Amniotic stem cell (primary cell): Measurements from ENCODE around the gene GABRR1.
A peak's percentile ranks its signal among the peaks of the same experiment; 100 is the strongest.
"Not testable (repeated sequence)": the region's sequence is repeated elsewhere in the genome, so short reads cannot be mapped to it uniquely, and the experiment has no call there.

Experiments used
- DNase-seq: peaks from one replicate; lab custom pipeline; 2025; lab: John Stamatoyannopoulos, UW

The GABRR1 gene

DNA sequence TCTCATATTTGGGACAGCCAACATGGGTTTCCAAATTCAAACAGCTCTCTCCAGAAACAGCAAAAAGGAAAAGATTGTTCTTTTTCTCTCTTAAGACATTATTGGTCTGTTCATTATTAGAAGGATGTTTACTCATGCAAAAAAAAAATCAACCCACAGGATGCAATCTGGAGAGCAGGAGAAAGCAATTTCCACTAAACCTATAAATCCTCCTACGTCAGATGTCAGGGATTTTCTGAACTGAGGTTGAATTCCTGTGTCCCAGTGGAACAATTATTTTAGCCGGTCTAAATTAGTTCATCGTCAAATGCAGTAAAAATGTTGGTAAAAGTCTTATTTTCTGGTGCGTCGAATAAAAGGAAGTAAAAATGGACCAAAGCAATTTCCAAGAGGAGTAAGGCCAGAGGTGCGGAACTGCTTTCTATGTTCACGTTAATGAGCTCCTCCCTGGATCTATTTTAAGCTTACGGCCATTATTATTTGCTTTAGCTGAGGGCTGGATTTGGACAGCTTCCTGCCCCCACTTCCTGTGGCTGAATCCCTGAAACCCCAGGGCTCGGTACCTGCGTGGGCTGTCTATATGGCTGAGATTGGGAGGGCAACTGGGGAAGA lies at the start of gene GABRR1:
GABRR1 (minus strand) TSS at position 60 of the 612 bp plus-strand sequence; CDS start at position 24, 36 bp downstream.
- DNase-seq = no peak

DNA sequence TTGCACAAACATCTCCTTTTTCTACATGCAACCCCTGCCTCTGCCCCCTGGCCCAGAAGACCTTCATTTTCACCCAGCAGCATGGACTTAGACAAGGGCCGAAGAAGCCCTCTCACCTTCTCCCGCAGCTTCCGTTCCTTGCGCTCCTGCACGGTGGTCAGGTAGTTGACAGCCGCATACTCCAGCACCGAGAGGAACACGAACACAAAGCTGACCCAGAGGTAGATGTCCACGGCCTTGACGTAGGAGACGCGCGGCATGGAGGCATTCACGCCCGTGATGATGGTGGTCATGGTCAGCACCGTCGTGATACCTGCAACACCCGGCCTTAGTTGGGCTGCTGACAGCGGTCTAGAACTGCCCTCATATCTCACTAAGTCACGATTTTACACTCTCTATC lies 47.1 kb upstream of the GABRR1 start:
- DNase-seq = no peak

DNA sequence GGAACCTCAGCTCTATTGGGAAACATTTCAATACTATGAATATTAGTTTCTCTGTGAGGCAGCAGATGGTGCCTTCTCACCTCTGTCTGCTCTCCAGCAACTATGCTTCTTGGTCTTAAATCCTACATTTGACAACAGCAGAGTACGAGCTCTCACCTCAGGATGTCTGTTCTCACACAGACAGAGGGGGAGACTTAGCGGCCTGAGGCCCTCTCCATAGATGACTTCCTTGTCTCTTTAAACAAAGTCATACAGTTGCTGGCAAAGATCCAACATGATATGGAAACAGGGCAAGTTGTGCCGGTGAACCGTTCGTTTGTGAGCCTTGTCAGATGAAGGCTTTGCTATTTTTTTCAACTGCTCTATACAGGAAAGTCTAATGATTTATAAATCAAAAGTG lies 43.7 kb upstream of the GABRR1 start:
- no peak for DNase-seq

DNA sequence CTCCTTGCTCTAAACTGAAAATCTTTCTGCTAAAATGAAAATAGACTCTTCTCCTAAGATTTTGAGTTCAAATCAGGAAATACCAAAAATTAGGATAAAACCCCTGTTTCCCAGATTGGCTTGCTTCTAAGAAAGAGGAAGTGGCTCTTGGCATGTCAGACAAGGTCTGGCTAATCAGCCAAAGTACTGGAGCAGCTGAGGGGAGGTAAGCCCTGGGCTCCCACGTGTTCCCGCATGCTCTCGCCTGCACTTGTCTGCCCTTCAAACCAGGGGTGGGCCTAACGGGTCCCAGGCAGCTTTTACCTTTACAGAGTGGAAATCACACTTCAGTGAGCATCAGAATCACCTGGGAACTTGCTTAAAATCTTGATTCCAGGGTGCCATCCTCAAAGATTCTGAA lies 43.2 kb upstream of the GABRR1 start:
- no peak for DNase-seq

DNA sequence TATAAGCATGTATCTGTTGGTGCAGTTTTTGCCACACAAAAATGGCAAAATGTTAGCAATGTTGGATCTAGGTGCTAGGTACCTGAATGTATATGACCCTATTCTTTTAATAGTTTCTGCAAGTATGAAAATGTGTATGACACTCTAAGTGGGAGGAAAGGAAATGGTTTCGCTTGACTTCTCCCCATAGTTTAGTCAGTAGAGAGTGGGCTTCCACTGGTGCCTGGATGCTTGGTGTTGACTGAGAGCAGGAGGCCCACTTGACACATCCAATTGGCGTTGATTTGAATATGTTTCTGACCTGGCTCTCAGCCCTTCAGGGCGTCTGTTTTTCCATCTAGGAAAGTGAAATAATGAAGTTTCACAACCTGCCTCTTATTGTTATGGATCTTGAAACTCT lies 41.8 kb upstream of the GABRR1 start:
- DNase-seq = no peak

DNA sequence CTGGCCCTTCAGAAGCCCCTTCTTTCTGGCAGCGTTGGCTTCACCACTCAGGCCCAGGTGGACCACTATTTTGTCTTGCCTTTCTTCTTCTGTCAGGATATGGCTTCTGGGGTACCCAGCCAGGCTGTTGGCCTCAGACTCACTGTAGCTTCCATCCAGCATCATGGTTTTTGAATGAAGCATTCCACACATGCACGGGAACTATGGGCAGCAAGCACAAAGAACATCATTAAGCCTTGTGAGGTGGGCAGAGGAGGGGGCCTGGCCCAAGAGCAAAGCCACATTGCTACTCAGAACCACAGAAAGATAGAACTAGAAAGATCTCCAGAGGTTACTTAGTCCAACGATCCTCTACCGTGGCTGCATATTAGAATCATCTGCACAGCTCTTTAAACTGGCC lies 40.6 kb upstream of the GABRR1 start:
- DNase-seq = no peak

DNA sequence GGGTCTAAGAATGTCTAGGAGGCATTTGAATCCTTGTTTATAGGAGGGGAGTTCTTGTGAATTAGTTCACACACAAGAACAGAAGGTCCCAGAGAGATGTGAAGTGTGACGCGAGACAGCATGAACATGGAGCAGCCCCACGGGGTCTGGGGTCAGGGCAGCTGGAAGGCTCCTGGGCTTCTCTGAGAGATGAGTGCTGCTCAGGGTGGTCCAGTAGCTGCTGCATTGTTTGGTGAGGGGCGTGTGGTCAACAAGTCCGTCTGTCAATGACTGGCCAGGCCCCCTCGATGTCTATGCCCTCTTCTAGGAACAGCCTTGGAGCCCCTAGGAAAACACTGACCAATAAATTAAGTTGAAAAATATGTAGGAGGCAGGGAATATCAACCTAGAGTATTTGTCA lies 40.2 kb upstream of the GABRR1 start:
- DNase-seq = no peak

DNA sequence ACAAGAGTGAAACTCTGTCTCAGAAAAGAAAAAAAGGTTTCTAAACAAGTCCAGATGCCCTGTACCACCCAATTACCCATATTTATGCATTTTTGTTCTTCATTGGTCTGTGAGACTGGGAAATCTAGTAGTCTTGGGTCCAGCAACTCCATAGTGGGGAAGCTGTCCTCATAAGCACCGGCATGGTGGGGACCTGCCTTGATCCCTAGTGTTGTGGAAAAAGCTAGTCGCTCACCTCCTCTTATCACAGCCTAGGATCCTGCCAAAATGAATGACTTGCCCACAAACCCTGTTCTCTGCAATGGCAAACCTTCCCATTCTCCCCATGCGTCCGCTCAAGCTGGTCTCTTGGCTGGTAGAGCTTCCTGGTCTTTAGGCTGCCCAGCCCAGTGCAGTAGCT lies 38.3 kb upstream of the GABRR1 start:
- no peak for DNase-seq

DNA sequence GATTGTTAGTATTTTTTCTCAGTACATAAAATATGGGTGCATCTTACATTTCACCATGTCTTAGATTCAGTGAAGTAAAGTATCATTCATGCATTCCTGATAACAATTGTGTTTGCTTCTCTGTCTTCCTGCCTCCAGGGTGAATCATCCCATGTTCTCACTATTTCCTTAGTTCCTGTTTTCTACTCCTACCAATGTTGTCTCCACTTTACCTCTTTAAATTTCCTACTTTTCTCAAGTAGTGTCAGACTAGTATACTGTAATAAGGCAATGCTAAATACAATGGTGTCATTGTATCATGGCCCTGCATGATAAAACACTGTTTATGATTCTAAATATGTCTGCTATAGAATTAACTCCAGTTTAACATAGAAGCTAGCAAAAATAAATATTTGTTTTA lies 37.4 kb upstream of the GABRR1 start:
- no peak for DNase-seq

DNA sequence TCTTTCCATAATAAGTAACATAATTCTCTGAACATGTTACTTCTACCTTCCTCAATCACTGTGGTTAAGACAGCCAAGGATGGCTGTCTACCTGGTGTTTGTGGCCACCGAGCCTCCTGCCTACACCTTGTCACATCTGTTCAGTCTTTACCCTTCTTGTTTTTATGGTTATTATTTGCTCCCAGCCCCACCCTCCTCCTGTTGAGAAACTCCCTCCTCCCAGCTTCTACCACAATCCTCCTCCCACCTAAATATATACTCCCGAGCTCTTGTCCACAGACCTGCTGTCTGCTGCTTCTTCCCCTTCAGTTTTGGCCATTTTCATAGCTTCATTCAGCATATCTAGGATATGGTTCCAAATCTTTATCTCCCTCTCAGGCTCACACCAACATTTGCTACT lies 35.7 kb upstream of the GABRR1 start:
- no peak for DNase-seq

DNA sequence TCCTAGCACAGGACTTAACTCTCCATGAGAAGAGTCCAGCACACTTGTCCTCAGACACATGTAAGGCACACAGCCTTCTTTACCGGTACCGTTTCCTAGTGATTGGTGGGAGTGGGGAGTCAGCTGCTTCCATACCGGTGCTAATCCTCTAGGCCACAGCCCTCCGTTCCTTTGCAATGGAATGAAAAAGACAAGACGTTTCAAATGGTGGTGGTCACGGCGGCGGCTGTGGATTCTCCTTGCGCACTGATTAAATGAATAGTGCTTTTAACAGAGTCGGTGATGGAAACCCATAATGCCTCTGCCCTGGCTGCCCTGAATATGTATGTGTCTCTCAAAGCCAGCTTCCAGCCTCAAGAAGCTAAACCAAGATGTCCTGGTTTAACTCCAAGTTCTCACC lies 34.8 kb upstream of the GABRR1 start:
- no peak for DNase-seq

DNA sequence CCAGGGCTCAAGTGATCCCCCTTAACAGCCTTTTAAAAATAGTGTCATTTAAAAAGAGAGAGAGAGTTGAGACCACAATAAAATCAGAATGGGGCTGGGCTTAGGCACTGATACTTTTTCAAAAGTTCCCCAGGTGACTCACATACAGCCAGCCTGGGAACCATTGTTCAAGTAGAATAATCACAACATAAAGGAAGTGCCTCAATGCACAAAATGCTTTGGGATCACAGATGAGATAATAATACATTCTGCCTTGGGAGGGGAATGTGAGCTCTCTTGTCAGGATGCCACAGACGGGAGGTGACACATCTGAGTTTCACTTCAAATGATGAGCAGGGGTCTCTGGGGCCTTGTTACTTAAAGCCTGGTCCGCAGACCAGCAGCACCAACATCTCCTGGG lies 34.0 kb upstream of the GABRR1 start:
- no peak for DNase-seq

DNA sequence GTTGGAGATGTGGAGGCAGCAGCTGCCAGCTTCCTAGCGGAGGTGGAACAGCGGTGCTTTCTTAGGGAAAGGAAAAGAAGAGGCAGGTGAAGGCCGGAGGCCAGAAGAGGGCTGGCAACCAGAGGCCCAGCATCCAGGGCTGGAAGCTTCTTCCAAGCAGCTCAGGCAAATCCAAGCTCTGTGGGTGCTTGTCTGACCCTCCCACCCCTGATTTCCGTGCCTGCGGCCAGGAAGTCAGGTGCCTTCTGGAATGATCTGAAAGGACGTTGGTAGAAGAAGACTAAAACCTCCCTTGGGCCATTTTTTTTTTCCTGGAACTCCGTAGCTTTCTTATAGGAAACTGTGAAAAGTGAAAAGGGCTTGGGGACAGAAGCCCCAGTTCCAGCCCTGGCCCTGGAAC lies 33.1 kb upstream of the GABRR1 start:
- no peak for DNase-seq

DNA sequence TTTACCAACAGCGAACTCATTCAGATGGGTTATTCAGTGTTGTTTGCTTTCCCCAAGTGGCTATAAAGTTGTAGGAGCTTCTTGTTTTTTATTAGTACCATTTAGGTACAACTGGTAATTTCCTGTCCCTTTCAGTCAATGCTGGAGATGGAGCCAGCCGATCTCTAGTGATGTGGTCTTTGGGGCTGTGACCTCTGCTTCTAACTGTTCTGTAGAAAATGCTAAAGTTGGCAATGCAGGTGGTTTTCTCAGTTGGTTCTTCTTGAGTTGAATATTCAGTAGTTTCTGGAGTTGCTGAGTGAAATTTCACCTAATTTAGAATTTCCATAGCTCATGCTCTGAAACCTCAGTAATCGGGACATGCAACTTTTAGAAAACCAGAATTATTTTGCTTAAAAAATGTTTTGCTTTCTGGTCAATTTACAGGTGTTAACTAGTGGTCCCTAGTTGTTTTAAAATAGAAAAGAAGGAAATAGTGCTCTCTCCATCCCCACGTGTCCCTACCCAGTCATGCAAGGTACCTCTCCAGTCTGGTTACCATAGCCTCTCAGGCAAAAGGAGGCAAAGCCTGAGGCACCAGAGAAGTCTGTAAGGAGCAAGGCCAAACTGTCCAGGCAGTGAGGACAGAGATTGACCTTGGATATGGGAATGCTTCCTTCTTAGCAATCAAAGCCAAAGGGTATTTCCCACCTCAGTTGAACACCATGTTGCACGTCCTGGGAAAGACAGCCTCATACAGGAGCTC lies 27.3 kb upstream of the GABRR1 start:
- no peak for DNase-seq

DNA sequence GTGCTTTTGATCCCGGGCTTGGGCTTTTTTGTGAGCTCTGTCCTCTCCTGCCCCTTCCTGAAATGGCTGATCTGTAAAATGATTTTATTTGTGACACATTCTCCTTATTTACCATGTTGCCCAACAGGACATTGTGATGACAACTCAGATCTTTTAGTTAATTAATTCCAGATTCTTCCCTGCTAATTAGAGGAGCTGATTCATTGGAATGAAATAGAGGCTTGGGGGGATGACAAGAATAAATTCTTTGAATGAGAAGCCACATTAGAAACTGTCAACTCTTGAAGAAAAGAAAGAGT lies 26.1 kb upstream of the GABRR1 start:
- DNase-seq = no peak

DNA sequence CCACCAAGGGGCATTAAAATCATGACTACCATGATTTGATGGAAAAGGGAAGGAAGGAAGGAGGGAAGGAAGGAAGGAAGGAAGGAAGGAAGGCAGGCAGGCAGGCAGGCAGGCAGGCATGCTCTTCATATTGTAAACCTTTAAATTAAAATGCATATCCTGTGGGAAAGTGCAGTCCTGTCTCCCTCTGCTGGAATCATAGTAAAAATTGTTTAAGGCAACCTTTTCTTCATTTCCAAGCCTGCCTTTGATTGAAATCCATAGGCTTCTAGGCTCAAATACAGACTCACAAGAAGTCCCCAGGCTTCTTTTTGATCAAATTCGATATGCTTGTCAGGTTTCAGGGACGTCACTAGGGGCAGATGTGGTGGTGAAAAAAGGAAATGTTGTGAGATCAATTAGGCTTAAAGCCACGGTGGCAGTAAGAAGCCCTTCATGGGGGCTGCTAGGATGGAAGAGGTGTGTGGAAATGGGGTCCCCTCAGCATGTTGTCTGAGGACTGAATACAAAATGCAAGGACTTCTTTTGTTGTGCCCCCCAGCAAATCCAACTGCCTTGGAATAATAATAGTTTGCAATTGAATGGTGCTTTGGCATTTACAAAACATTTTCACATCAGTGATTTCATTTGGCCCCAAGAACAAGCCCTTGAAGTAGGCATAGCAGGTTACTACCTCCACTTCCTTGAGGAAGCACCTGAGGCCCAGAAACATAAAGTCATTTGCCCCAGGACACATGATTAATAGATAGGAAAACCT lies 25.6 kb upstream of the GABRR1 start:
- DNase-seq = peak; percentile 57

DNA sequence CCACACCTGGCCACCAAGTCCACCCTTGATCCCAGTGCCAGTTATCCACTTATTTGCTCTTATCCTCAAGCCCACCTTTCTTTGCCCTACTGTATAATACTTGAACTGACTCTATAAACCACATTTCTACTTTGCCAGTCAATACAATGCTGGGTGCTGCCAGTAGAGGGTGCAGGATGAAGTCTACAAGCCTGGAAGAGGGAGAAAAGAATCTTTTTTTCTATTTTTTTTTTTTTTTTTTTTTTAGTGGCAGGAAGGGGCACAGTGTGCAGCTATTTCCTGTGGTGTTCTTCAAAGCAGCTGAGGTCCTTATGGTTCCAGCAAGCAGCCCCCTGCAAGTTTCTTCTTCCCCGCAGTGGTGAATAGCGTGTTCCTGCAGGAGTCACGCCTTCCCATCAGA lies 22.2 kb upstream of the GABRR1 start:
- DNase-seq = no peak

DNA sequence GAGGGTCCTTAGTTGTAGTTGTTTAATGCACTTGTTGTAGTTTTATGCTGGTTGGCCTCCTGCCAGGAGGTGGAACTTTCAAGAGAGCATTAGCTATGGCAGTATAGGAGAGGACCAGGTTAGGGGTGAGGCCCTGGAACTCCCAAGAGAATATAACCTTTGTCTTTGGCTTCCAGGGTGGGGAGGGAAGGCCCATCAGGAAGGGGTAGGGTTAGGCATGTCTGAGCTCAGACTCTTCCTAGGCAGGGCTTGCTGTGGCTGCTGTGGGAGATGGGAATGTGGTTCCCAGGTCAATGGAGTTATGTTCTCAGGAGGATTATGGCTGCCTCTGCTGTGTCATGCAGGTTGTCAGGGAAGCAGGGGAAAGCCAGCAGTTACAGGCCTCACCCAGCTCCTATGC lies 20.0 kb upstream of the GABRR1 start:
- no peak for DNase-seq

DNA sequence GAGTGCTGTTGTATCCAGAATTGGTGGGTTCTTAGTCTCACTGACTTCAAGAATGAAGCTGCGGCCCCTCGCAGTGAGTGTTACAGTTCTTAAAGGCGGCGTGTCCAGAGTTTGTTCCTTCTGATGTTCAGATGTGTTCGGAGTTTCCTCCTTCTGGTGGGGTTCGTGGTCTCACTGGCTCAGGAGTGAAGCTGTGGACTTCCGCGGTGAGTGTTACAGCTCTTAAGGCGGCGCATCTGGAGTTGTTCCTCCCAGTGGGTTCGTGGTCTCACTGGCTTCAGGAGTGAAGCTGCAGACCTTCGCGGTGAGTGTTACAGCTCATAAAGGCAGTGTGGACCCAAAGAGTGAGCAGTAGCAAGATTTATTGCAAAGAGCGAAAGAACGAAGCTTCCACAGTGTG lies 16.4 kb upstream of the GABRR1 start:
- DNase-seq = not testable (repeated sequence)

DNA sequence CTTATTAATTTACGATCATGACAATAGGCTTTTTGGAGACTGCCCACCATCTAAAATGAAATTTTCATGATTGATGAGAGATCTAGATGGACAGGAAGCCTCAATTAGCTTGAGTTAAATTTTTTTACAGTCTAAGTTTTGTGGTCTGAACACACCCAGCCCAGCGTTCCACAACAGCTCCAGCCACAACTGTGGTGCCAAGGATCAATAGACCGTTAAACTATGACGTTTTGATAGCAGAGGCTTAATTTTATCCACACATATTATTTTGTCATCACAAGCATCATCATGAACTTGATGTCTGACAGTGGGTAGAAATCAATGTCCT lies 5.5 kb upstream of the GABRR1 start:
- DNase-seq = no peak

DNA sequence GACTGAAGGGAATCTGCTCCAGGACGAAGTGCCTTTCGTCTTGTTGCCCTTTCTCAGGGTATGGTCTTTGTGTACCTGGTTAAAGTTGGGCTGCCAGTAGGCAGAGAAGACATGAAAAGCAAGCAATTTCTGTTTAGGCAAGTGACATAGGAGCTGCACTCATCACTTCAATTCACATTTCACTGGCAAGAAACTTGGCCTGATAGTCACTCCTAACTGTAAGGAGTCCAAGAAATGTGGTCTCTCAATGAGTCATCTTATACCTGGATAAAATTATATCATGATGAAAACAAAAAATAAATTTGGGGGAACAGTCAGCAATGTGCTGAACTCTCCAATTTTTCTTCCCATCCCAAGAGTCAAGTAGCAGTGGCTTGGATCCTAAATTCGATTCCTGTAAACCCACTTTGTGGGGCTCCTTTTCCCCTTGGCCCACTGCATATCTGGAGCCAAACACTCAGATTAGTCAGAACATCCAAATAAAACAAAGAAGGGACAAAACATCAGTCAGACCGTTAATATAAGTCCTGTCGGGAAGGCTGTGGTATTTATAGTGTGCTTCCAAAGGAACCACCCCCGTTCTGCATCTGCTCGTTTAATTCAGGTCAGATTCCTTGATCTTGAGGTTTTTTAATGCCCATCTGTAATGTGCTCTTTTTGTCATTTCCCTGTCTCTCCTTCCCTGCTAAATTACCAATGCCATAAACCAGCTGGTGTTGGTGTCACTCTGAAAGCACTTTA lies 5.0 kb upstream of the GABRR1 start:
- DNase-seq = no peak

DNA sequence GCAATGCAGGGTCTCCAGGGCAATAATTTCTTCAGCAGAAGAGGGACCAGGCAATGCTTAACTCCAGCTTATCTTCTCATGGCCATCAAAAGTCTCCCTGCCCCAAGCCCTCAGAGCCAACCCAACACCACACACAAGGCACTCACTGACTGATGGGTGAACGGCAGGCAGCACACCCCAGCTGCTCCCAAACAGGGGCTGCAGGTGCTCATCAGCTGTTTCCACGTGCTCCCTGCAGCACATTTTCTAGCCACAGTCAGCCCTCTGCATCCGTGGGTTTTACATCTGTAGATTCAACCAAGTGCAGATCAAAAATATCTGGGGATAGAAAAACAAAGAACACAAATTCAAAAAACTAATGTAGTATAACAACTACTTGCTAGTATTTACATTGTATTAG lies 4.0 kb upstream of the GABRR1 start:
- DNase-seq = no peak

DNA sequence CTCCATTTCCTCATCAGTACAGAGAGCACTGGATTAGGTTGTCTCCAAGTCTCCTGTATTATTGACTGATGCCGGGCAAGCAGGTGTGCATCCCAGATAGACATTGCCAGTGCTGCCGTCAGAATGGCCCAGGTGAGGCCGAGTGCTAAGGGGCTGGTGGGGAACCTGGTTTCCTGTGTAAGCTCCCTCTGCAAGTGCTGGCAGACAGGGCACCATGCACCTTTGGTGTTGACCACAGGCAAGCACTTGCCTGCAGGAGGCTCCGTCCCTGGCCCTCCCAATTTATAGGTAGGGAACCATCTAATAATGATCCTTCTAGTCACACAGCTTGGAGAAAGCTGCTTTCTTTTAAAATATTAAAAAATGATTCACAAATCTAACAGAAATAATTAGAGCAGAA lies 747 bp downstream of the GABRR1 start:
- DNase-seq = no peak
